ENCODE data around the gene CTNNAL1.
A peak's percentile ranks its signal among the peaks of the same experiment; 100 is the strongest.

The CTNNAL1 gene

GRCh38 chr9:109026306-109026705, 13.0 kb upstream of the CTNNAL1 start:
- DNase-seq = no peak

- DNase-seq = no peak
Measured at GRCh38 chr9:109022873-109023272, 9.6 kb upstream of the CTNNAL1 start.

- DNase-seq = no peak
Measured at GRCh38 chr9:109020581-109021511, 7.5 kb upstream of the CTNNAL1 start.

GRCh38 chr9:109020113-109020512, 6.8 kb upstream of the CTNNAL1 start:
- no peak for DNase-seq

GRCh38 chr9:109019420-109019819, 6.1 kb upstream of the CTNNAL1 start:
- DNase-seq = no peak

- DNase-seq = no peak
Measured at GRCh38 chr9:109017493-109017892, 4.2 kb upstream of the CTNNAL1 start.

GRCh38 chr9:109017061-109017460, 3.8 kb upstream of the CTNNAL1 start:
- DNase-seq = no peak

GRCh38 chr9:109016132-109016531, 2.8 kb upstream of the CTNNAL1 start:
- DNase-seq = no peak

- no peak for DNase-seq
Measured at GRCh38 chr9:109014608-109015280, 1.4 kb upstream of the CTNNAL1 start.

- no peak for DNase-seq
Measured at GRCh38 chr9:109013679-109014607, 644 bp upstream of the CTNNAL1 start.

- DNase-seq = peak; percentile 23
Measured at GRCh38 chr9:109012009-109012875, 1.1 kb downstream of the CTNNAL1 start.

GRCh38 chr9:109011231-109011671, 2.0 kb downstream of the CTNNAL1 start:
- DNase-seq = no peak

- peak; percentile 48 for DNase-seq
Measured at GRCh38 chr9:109010746-109011145, 2.6 kb downstream of the CTNNAL1 start.

GRCh38 chr9:109005678-109006077, 7.6 kb downstream of the CTNNAL1 start:
- DNase-seq = no peak

GRCh38 chr9:109003116-109003515, 10.2 kb downstream of the CTNNAL1 start:
- no peak for DNase-seq

GRCh38 chr9:109002141-109002540, 11.2 kb downstream of the CTNNAL1 start:
- no peak for DNase-seq

GRCh38 chr9:109001275-109001676, 12.0 kb downstream of the CTNNAL1 start:
- no peak for DNase-seq

- no peak for DNase-seq
Measured at GRCh38 chr9:108997112-108997511, 16.2 kb downstream of the CTNNAL1 start.

GRCh38 chr9:108996643-108997042, 16.7 kb downstream of the CTNNAL1 start:
- DNase-seq = no peak

GRCh38 chr9:108994695-108995094, 18.6 kb downstream of the CTNNAL1 start:
- peak; percentile 10 for DNase-seq

- DNase-seq = no peak
Measured at GRCh38 chr9:108991479-108991878, 21.8 kb downstream of the CTNNAL1 start.

GRCh38 chr9:108983885-108984284, 29.4 kb downstream of the CTNNAL1 start:
- DNase-seq = no peak

Measured in CD4-positive, alpha-beta T cell treated with Interferon gamma for 1 hour (primary cell).